Large intestine (tissue), 12 donors: ENCODE measurements around the gene MASP1. TPM values are rescaled to one million over a fixed set of nuclear protein-coding genes. Genes with fewer than 3 reads are reported as not detected.

Experiments used
- DNase-seq, 2 donors: peaks; one replicate each; pipeline versions ENCODE4 v3.0.0 to v3.0.0-alpha.2; 2013
- H3K27ac ChIP-seq: one replicate; pipeline ENCODE4 v1.5.1; 2013; ENCODE audit warnings: low read length
- H3K27me3 ChIP-seq: 2 replicates; pipeline ENCODE4 v1.6.1; 2013; ENCODE audit warnings: low read length; ENCODE audit not compliant: control insufficient read depth, insufficient read depth
- H3K36me3 ChIP-seq: 2 replicates; pipeline ENCODE4 v1.6.1; 2013; ENCODE audit warnings: low read length; ENCODE audit not compliant: control insufficient read depth, insufficient read depth
- H3K4me1 ChIP-seq: one replicate; pipeline ENCODE4 v1.6.1; 2013; ENCODE audit warnings: low read length; ENCODE audit not compliant: control insufficient read depth, insufficient read depth
- H3K4me3 ChIP-seq: one replicate; pipeline ENCODE4 v1.5.1; 2013; ENCODE audit warnings: low read length
- H3K9me3 ChIP-seq: one replicate; pipeline ENCODE4 v1.6.1; 2013; ENCODE audit warnings: mild to moderate bottlenecking, low read depth, low read length, moderate library complexity; ENCODE audit not compliant: control insufficient read depth
- WGBS: methylation state at CpG from one replicate; pipeline ENCODE4 v1.1.5; 2013; ENCODE audit warnings: low lambda C conversion rate; ENCODE audit not compliant: insufficient coverage; 5-methylcytosine and 5-hydroxymethylcytosine counted together
- long read RNA-seq, 11 donors: transcript quantifications; one replicate each; lab custom pipeline, GENCODE V29; 2026
- polyA plus RNA-seq: library from polyadenylated mRNA; unstranded; fragments of 120-200 nt; gene quantifications from one replicate; pipeline ENCODE4 v1.2.1, GENCODE V29; 2013

Gene MASP1, protein sequence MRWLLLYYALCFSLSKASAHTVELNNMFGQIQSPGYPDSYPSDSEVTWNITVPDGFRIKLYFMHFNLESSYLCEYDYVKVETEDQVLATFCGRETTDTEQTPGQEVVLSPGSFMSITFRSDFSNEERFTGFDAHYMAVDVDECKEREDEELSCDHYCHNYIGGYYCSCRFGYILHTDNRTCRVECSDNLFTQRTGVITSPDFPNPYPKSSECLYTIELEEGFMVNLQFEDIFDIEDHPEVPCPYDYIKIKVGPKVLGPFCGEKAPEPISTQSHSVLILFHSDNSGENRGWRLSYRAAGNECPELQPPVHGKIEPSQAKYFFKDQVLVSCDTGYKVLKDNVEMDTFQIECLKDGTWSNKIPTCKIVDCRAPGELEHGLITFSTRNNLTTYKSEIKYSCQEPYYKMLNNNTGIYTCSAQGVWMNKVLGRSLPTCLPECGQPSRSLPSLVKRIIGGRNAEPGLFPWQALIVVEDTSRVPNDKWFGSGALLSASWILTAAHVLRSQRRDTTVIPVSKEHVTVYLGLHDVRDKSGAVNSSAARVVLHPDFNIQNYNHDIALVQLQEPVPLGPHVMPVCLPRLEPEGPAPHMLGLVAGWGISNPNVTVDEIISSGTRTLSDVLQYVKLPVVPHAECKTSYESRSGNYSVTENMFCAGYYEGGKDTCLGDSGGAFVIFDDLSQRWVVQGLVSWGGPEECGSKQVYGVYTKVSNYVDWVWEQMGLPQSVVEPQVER
- 56.6 TPM for polyA plus RNA-seq
- long read RNA-seq, donor 1, full-length matches to known transcripts: 2 of 2 reads
- long read RNA-seq, donor 1, partial matches to known transcripts: 0 of 2 reads
- long read RNA-seq, donor 1, other reads (novel, unspliced or antisense): 0 of 2 reads
- long read RNA-seq, donor 2, full-length matches to known transcripts: 9 of 9 reads
- long read RNA-seq, donor 2, partial matches to known transcripts: 0 of 9 reads
- long read RNA-seq, donor 2, other reads (novel, unspliced or antisense): 0 of 9 reads
- long read RNA-seq, donor 3: 0 reads
- long read RNA-seq, donor 4, full-length matches to known transcripts: 1 of 1 reads
- long read RNA-seq, donor 4, partial matches to known transcripts: 0 of 1 reads
- long read RNA-seq, donor 4, other reads (novel, unspliced or antisense): 0 of 1 reads
- long read RNA-seq, donor 5: 0 reads
- long read RNA-seq, donor 6, full-length matches to known transcripts: 7 of 7 reads
- long read RNA-seq, donor 6, partial matches to known transcripts: 0 of 7 reads
- long read RNA-seq, donor 6, other reads (novel, unspliced or antisense): 0 of 7 reads
- long read RNA-seq, donor 7: 0 reads
- long read RNA-seq, donor 8, full-length matches to known transcripts: 7 of 13 reads
- long read RNA-seq, donor 8, partial matches to known transcripts: 6 of 13 reads
- long read RNA-seq, donor 8, other reads (novel, unspliced or antisense): 0 of 13 reads
- long read RNA-seq, donor 9, full-length matches to known transcripts: 9 of 9 reads
- long read RNA-seq, donor 9, partial matches to known transcripts: 0 of 9 reads
- long read RNA-seq, donor 9, other reads (novel, unspliced or antisense): 0 of 9 reads
- long read RNA-seq, donor 10, full-length matches to known transcripts: 7 of 7 reads
- long read RNA-seq, donor 10, partial matches to known transcripts: 0 of 7 reads
- long read RNA-seq, donor 10, other reads (novel, unspliced or antisense): 0 of 7 reads
- long read RNA-seq, donor 11, full-length matches to known transcripts: 6 of 6 reads
- long read RNA-seq, donor 11, partial matches to known transcripts: 0 of 6 reads
- long read RNA-seq, donor 11, other reads (novel, unspliced or antisense): 0 of 6 reads

DNA sequence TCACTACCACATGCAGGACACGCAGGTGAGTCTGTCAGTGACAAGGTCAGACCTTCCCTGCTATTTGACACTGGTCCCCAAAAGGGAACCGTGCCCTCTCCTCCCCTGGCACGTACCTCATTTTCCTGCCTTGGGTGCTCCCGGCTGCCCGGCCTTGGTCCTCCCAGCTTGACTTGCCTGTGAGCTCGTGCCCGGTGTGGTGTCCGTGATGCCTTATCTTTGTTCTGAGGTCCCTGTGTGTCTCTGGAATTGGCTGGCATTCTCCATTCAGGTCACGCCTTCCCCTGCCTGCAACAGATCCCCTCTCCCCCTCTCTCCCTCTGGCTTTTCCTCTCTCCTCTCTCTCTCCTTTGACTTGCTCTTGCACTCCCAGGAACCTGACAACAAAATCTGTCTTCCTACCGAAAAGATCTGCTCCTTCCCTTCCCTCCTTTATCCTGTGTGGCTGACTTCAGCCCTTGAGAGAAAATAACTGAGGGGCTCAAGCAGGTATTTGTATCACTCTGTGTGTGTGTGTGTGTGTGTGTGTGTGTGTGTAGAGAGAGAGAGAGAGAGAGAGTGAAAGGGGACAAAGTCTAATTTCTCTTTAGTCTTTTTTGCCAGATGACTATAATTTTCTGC lies at the start of gene MASP1:
MASP1 (minus strand) TSS at position 226 of the 621 bp plus-strand sequence; CDS start at position 121, 105 bp downstream.
- H3K4me1 ChIP-seq: peaks cover 35% of the 10 kb centered on the region
- peak within 1 kb of the TSS; percentile 67 for H3K27ac ChIP-seq
- DNase-seq: peak; percentile 48 to 88
- WGBS: 40% methylated on average over 1 of the region's 10 CpGs
- no peaks in the 10 kb centered on the region for H3K27me3 ChIP-seq
- H3K9me3 ChIP-seq: no peaks in the 10 kb centered on the region
- H3K4me3 ChIP-seq: peak within 1 kb of the TSS; percentile 44
- no peaks in the 10 kb centered on the region for H3K36me3 ChIP-seq

DNA sequence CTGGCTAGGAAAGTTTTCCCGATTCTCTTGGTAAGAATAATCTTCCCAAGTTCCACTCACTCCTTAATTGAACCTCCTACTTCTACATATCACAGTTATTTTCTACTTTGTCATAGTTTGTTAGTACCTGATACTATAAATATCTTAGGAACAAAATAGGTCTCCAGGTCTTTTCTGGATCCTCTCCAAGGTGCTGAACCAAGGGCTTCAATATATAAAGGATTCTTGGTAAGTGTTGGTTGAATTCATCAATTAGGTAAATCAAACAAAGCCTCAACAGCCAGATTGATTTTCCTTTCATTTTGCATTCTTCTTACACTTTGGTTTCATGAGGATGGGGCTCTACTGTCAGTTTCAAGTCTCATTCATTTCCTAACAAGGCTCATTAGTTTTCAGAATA lies 49.0 kb upstream of the MASP1 start:
- Histone ChIP-seq H3K9me3 (no peaks in the 10 kb centered on the region), H3K4me3 (no peak overlapping the region), H3K36me3 (no peaks in the 10 kb centered on the region), H3K4me1 (no peaks in the 10 kb centered on the region), H3K27me3 (no peaks in the 10 kb centered on the region), H3K27ac (no peak overlapping the region)
- DNase-seq: no peak
- WGBS: no CpG with 5 or more reads among the region's 1 CpG

DNA sequence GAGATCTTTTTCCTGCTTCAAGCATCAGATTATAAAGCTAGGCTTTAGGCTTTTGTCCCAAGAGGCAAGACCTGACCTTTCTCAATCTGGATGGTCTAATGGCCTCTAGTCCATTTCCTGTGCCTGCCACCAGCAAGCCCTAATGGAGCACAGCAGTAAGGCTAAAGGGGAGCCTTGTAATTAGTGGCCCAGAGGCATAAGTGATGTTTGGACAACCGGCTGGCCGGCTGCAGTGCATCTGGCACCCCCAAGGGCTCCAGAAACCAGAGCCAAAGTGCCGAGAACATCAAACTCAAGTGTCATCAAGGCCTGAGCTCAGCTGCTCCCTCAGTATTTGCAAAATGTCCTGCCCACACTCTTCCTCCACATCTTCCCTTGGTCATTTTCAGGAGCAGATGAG lies 44.8 kb upstream of the MASP1 start:
- whole genome bisulfite sequencing: no CpG with 5 or more reads among the region's 3 CpGs

DNA sequence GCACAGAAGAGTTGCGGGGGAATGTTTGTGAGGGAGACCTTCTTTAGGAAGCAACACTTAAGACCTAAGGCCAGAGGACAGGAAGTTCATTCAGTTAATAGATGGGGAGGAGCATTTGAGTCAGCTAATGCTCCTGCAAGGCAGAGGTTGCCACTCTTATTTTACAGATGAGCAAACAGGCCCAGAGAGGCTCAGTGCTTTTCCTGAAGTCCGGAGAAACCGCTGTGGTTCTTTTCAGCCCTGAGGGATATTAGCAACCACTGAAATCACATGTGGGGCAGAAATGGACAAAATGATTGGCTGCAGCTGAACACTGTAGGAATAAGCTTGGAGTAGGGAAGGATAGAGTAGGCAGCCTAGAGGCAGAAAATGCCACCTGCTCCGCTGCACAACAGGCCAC lies 43.4 kb upstream of the MASP1 start:
- Histone ChIP-seq H3K9me3 (no peaks in the 10 kb centered on the region), H3K4me3 (no peak overlapping the region), H3K27me3 (no peaks in the 10 kb centered on the region), H3K36me3 (no peaks in the 10 kb centered on the region), H3K4me1 (no peaks in the 10 kb centered on the region), H3K27ac (no peak overlapping the region)
- no CpG with 5 or more reads among the region's 4 CpGs for WGBS
- no peak for DNase-seq

More for the DNA sequence above, 44.8 kb upstream of the MASP1 start:
- Histone ChIP-seq H3K9me3 (no peaks in the 10 kb centered on the region), H3K27me3 (no peaks in the 10 kb centered on the region), H3K4me3 (no peak overlapping the region), H3K27ac (no peak overlapping the region), H3K36me3 (no peaks in the 10 kb centered on the region), H3K4me1 (no peaks in the 10 kb centered on the region)
- DNase-seq: no peak

DNA sequence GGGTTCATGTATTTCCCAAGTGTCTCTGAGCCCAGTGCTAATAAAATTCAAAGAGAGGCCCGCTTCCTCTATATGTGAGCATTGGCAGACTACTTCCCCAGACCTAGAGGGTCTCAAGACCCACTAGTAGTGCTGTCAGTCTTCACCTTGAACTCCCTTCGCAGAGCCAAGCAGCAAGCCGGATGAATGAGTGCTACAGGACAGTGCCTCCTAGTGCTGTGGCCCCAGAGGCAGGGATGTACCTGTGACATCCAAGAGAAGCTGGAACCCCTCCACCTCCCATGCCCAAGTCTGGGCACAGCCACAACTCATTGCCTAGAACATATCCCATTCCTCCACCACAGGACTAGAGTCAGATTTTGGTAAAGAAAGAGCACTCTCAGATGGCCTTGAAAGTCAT lies 37.2 kb upstream of the MASP1 start:
- Histone ChIP-seq H3K9me3 (no peaks in the 10 kb centered on the region), H3K4me1 (peaks cover 9% of the 10 kb centered on the region), H3K36me3 (no peaks in the 10 kb centered on the region), H3K4me3 (no peak overlapping the region), H3K27ac (no peak overlapping the region), H3K27me3 (no peaks in the 10 kb centered on the region)
- DNase-seq: no peak
- no CpG with 5 or more reads among the region's 3 CpGs for WGBS

DNA sequence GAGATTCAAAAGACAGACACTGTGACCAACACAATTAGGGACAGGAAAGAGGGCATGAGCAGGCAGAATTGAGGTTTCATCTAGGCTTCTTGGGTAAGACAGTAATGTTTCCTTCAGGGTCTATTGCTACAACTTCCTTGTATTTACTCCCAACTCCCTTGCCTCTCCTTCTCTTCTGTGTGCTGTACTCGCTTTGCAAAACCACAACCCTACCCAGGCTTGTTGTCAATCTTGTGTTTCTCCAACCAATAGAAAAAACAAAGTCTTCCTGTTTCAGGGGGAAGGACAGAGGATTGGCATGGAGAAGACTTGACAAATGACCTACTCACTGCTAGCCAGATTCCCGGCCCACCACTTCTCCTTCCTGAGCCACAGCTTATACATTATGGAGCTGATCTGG lies 36.3 kb upstream of the MASP1 start:
- DNase-seq: no peak
- Histone ChIP-seq H3K4me3 (no peak overlapping the region), H3K27me3 (no peaks in the 10 kb centered on the region), H3K36me3 (no peaks in the 10 kb centered on the region), H3K9me3 (no peaks in the 10 kb centered on the region), H3K27ac (no peak overlapping the region), H3K4me1 (peaks cover 14% of the 10 kb centered on the region)
- 71% methylated on average over 1 of the region's 2 CpGs for WGBS

DNA sequence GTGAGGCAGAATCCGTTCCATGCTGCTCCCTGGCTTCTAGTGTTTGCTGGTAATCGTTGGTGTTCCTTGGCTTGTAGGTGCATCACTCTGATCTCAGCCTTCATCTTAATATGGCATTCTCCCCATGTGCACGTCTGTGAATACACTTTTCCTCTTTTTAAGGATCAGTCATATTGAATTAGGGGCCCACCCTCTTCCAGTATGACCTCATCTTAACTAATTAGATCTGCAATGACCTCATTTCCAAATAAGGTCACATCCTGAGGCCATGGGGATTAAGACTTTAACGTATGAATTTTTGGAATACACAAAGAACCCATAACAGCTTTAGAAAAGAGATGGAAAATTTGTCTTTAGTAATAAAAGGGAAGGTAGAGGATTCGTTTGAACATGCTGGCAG lies 34.1 kb upstream of the MASP1 start:
- H3K36me3 ChIP-seq: no peaks in the 10 kb centered on the region
- H3K4me3 ChIP-seq: no peak overlapping the region
- H3K27ac ChIP-seq: no peak overlapping the region
- WGBS: 100% methylated on average over 3 of the region's 5 CpGs
- no peaks in the 10 kb centered on the region for H3K27me3 ChIP-seq
- H3K4me1 ChIP-seq: peaks cover 22% of the 10 kb centered on the region
- H3K9me3 ChIP-seq: no peaks in the 10 kb centered on the region
- no peak for DNase-seq

DNA sequence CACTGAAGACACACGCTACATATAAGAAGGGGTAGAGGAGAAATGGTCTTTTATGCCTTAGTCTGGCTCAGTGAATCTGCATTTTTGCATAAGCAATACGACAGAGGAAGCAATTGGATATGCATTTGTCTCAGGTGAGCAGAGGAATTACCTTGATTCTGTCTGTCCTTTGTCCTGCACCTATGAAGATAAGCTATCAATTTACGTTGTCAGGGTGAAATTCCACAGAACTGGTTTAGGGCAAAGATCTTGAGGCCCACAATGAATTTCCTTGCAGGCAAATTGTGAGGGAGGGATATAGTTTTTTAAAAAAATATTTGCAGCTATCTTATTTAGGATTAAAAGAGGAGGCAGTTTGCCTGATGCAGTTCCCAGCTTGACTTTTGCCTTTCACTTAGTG lies 31.6 kb upstream of the MASP1 start:
- H3K4me3 ChIP-seq: no peak overlapping the region
- H3K9me3 ChIP-seq: no peaks in the 10 kb centered on the region
- H3K27ac ChIP-seq: peak overlapping the region; percentile 67
- 25% methylated on average over 2 of the region's 3 CpGs for WGBS
- H3K36me3 ChIP-seq: no peaks in the 10 kb centered on the region
- H3K4me1 ChIP-seq: peaks cover 32% of the 10 kb centered on the region
- DNase-seq: peak; percentile 65 to 80
- no peaks in the 10 kb centered on the region for H3K27me3 ChIP-seq

DNA sequence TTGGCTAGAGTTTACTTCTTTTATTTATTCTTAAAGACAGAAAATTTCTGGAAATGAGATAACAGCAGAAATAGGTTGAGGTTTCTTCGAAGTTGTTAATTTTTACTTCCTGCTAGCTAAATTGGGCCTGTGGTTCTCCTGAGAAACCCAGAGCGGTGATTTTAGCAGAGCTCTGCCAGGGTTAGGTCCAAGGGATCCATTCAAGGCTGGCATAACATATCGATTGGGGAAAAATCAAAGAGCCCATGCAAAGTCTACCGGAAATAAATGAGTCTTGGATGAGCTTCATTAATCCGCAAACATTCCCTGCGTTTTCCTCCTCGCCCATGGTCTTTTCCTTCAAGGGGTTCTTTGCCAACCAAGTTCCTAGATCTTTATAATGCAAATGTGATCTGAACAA lies 30.8 kb upstream of the MASP1 start:
- Histone ChIP-seq H3K27me3 (no peaks in the 10 kb centered on the region), H3K27ac (peak overlapping the region; percentile 66), H3K9me3 (no peaks in the 10 kb centered on the region), H3K36me3 (no peaks in the 10 kb centered on the region), H3K4me3 (no peak overlapping the region), H3K4me1 (peaks cover 32% of the 10 kb centered on the region)
- WGBS: 62% methylated on average over 3 of the region's 7 CpGs
- DNase-seq: no peak
